Osteoblast (primary cell): ENCODE measurements around the gene COPG2. TPM values are rescaled to one million over a fixed set of nuclear protein-coding genes. Genes with fewer than 3 reads are reported as not detected.

Experiments
- DNase-seq: peaks from one replicate; pipeline ENCODE4 v3.0.0; 2011; ENCODE audit warnings: low spot score, mixed read lengths; ENCODE audit not compliant: insufficient read length; ENCODE audit errors: missing footprints
- H2AFZ ChIP-seq: 2 replicates; pipeline ENCODE4 v1.6.0; 2011; ENCODE audit warnings: mild to moderate bottlenecking, low read length
- H3K27ac ChIP-seq: 2 replicates; pipeline ENCODE4 v1.5.1; 2011; ENCODE audit warnings: mild to moderate bottlenecking, low read depth, low read length, moderate library complexity
- H3K27me3 ChIP-seq: 2 replicates; pipeline ENCODE4 v1.6.0; 2012; ENCODE audit warnings: mild to moderate bottlenecking, control low read depth, inconsistent platforms, low read length, moderate library complexity; ENCODE audit not compliant: insufficient read depth
- H3K36me3 ChIP-seq: 2 replicates; pipeline ENCODE4 v1.5.1; 2011; ENCODE audit warnings: mild to moderate bottlenecking, low read length, control low read depth, moderate library complexity; ENCODE audit not compliant: insufficient read depth
- H3K4me1 ChIP-seq: 2 replicates; pipeline ENCODE4 v1.5.1; 2011; ENCODE audit warnings: mild to moderate bottlenecking, low read length, control low read depth, moderate library complexity; ENCODE audit not compliant: insufficient read depth
- H3K4me2 ChIP-seq: 2 replicates; pipeline ENCODE4 v1.6.0; 2011; ENCODE audit warnings: mild to moderate bottlenecking, low read length; ENCODE audit not compliant: insufficient read depth
- H3K4me3 ChIP-seq: fragments of 200-600 bp; sonication (generic); 3 replicates; pipeline ENCODE4 v1.5.1; 2012; ENCODE audit warnings: mild to moderate bottlenecking, low read length, inconsistent platforms; ENCODE audit not compliant: insufficient read depth
- H3K79me2 ChIP-seq: 2 replicates; pipeline ENCODE4 v1.6.0; 2012; ENCODE audit warnings: mild to moderate bottlenecking, low read length, control low read depth, inconsistent platforms; ENCODE audit not compliant: insufficient read depth
- H3K9me3 ChIP-seq: 2 replicates; pipeline ENCODE4 v1.5.1; 2011; ENCODE audit warnings: low read depth, low read length, control low read depth
- H4K20me1 ChIP-seq: 2 replicates; pipeline ENCODE4 v1.6.0; 2012; ENCODE audit warnings: mild to moderate bottlenecking, low read length, control low read depth; ENCODE audit not compliant: insufficient read depth
- total RNA-seq: library from RNA; depleted of rRNA; stranded (reverse); fragments of >200 nt; gene quantifications from 2 replicates; pipeline ENCODE4 v1.2.3, GENCODE V29; 2012
- TF ChIP-seq, protein P1 (sequence below): IDR thresholded peaks from 2 replicates; pipeline ENCODE4 v1.5.1; 2011; ENCODE audit warnings: mild to moderate bottlenecking, low read depth, low read length, moderate library complexity; ENCODE audit errors: extremely low read depth

COPG2 gene
- total RNA-seq, 1 donor = 59.7 TPM

DNA sequence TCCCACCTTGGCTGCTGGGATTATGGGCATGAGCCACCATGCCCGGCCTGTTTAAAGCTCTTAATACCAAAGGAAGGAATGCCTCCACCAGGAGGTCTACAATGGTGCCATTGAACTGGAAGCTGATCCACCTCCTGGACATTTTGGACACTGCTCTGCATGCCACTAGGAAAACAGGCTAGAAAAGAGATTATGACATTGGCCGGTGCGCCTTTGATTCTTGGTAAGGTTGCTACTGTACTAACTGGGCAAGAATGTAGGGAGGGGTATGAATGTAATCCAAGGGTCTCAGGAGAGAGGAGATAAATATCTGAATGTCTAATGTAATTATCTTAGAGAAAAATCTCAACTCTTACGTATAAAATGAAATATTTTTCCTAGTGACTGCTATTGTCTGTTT, 39.5 kb upstream of the COPG2 start:
- Histone ChIP-seq H3K36me3 (no peaks in the 10 kb centered on the region), H3K27me3 (peaks cover 7% of the 10 kb centered on the region), H3K4me3 (no peak overlapping the region), H2AFZ (no peak overlapping the region), H3K79me2 (no peaks in the 10 kb centered on the region), H3K4me1 (no peaks in the 10 kb centered on the region), H3K9me3 (peaks cover 5% of the 10 kb centered on the region), H3K27ac (no peak overlapping the region), H3K4me2 (no peak overlapping the region), H4K20me1 (no peaks in the 10 kb centered on the region)
- no peak for DNase-seq
- TF ChIP-seq, protein P1, sequence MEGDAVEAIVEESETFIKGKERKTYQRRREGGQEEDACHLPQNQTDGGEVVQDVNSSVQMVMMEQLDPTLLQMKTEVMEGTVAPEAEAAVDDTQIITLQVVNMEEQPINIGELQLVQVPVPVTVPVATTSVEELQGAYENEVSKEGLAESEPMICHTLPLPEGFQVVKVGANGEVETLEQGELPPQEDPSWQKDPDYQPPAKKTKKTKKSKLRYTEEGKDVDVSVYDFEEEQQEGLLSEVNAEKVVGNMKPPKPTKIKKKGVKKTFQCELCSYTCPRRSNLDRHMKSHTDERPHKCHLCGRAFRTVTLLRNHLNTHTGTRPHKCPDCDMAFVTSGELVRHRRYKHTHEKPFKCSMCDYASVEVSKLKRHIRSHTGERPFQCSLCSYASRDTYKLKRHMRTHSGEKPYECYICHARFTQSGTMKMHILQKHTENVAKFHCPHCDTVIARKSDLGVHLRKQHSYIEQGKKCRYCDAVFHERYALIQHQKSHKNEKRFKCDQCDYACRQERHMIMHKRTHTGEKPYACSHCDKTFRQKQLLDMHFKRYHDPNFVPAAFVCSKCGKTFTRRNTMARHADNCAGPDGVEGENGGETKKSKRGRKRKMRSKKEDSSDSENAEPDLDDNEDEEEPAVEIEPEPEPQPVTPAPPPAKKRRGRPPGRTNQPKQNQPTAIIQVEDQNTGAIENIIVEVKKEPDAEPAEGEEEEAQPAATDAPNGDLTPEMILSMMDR = no peak

GRCh38 chr7:130703851-130704250, 35.3 kb upstream of the COPG2 start:
- Histone ChIP-seq H3K9me3 (peaks cover 5% of the 10 kb centered on the region), H3K4me2 (no peak overlapping the region), H4K20me1 (no peaks in the 10 kb centered on the region), H3K36me3 (no peaks in the 10 kb centered on the region), H3K4me3 (no peak overlapping the region), H3K27ac (no peak overlapping the region), H2AFZ (no peak overlapping the region), H3K4me1 (no peaks in the 10 kb centered on the region), H3K79me2 (no peaks in the 10 kb centered on the region), H3K27me3 (peaks cover 11% of the 10 kb centered on the region)
- TF ChIP-seq, protein P1 = no peak
- no peak for DNase-seq

DNA sequence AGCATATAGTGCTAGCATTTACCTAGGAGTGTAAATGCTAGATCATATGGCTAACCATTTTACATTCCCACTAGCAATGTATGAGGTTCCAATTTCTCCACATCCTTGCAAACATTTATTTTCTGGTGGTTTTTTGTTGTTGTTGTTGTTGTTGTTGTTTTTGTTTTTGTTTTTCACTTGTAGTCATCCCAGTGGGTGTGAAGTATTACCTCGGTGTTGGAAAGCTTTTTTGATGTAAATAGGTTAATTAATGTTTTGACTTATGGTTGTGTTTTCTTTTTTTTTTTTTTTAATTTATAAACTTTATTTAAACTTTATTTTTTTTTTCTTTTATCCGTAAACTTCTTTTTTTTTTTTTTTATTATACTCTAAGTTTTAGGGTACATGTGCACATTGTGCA, 33.1 kb upstream of the COPG2 start:
- no peak for DNase-seq
- TF ChIP-seq, protein P1 = no peak
- no peaks in the 10 kb centered on the region for H3K4me1 ChIP-seq
- no peak overlapping the region for H3K4me2 ChIP-seq
- no peak overlapping the region for H2AFZ ChIP-seq
- no peak overlapping the region for H3K4me3 ChIP-seq
- peaks cover 2% of the 10 kb centered on the region for H3K9me3 ChIP-seq
- H3K27ac ChIP-seq = no peak overlapping the region
- no peaks in the 10 kb centered on the region for H3K79me2 ChIP-seq
- peaks cover 11% of the 10 kb centered on the region for H3K27me3 ChIP-seq
- no peaks in the 10 kb centered on the region for H3K36me3 ChIP-seq
- no peaks in the 10 kb centered on the region for H4K20me1 ChIP-seq

DNA sequence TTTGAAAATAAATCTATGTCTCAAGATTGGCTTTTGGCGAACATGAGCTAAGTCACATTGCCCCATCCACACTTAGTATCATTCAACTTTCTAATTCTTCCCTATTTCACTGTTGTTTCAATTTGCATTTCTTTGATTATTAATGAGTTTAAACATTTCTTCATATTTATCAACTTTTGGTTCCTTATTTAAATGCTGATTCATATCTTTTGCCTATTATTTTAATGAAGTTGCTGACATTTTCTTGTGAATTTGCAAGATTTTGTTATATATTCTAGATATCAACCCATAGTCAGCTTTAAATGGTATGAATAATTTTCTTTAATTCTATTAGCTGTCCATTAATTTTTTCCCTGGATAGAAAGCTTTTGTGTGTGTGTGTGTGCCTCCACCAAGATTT, 32.2 kb upstream of the COPG2 start:
- peaks cover 11% of the 10 kb centered on the region for H3K27me3 ChIP-seq
- no peaks in the 10 kb centered on the region for H4K20me1 ChIP-seq
- H2AFZ ChIP-seq = no peak overlapping the region
- no peak overlapping the region for H3K27ac ChIP-seq
- no peaks in the 10 kb centered on the region for H3K4me1 ChIP-seq
- H3K9me3 ChIP-seq = no peaks in the 10 kb centered on the region
- DNase-seq = no peak
- TF ChIP-seq, protein P1 = no peak
- no peak overlapping the region for H3K4me3 ChIP-seq
- no peak overlapping the region for H3K4me2 ChIP-seq
- no peaks in the 10 kb centered on the region for H3K79me2 ChIP-seq
- no peaks in the 10 kb centered on the region for H3K36me3 ChIP-seq
